Measurements from ENCODE around the gene FMN1. TPM values are rescaled to one million over a fixed set of nuclear protein-coding genes. Genes with fewer than 3 reads are reported as not detected.

FMN1 gene
- total RNA-seq, 1 donor from 2014 or later: 4.0 TPM

GRCh38 chr15:32918547-32918946 is 276.0 kb downstream of the FMN1 start:
- H3K4me3 Mint-ChIP-seq (ENCODE audit: unreplicated experiment): no peak overlapping the region
- H3K27me3 Mint-ChIP-seq (ENCODE audit: low read depth): no peaks in the 10 kb centered on the region
- H3K27ac Mint-ChIP-seq (ENCODE audit: unreplicated experiment): peak overlapping the region; percentile 78

GRCh38 chr15:32910839-32911238 is 283.7 kb downstream of the FMN1 start:
- no peaks in the 10 kb centered on the region for H3K27me3 Mint-ChIP-seq (ENCODE audit: low read depth)
- H3K36me3 Mint-ChIP-seq (ENCODE audit: low read depth): no peaks in the 10 kb centered on the region
- H3K4me3 Mint-ChIP-seq (ENCODE audit: unreplicated experiment): no peak overlapping the region
- TF ChIP-seq CTCF (IDR thresholded peaks at IDR 0.05): no peak
- H3K9me3 Mint-ChIP-seq (ENCODE audit: low read depth): no peaks in the 10 kb centered on the region
- H3K27ac Mint-ChIP-seq (ENCODE audit: unreplicated experiment): no peak overlapping the region
- no peak for DNase-seq (ENCODE audit: low spot score)
- peaks cover 27% of the 10 kb centered on the region for H3K4me1 Mint-ChIP-seq (ENCODE audit: low read depth)

More at GRCh38 chr15:32918547-32918946, 276.0 kb downstream of the FMN1 start:
- Mint-ChIP-seq H3K9me3 (ENCODE audit: low read depth) (no peaks in the 10 kb centered on the region), H3K4me1 (ENCODE audit: low read depth) (peaks cover 25% of the 10 kb centered on the region), H3K36me3 (ENCODE audit: low read depth) (no peaks in the 10 kb centered on the region)
- TF ChIP-seq CTCF (IDR thresholded peaks at IDR 0.05): no peak
- no peak for DNase-seq (ENCODE audit: low spot score)

- TF ChIP-seq CTCF (IDR thresholded peaks at IDR 0.05): no peak
- no peak overlapping the region for H3K4me3 Mint-ChIP-seq (ENCODE audit: unreplicated experiment)
- H3K4me1 Mint-ChIP-seq (ENCODE audit: low read depth): peaks cover 30% of the 10 kb centered on the region
- H3K27me3 Mint-ChIP-seq (ENCODE audit: low read depth): no peaks in the 10 kb centered on the region
- DNase-seq (ENCODE audit: low spot score): no peak
- H3K27ac Mint-ChIP-seq (ENCODE audit: unreplicated experiment): peak overlapping the region; percentile 75
- no peaks in the 10 kb centered on the region for H3K9me3 Mint-ChIP-seq (ENCODE audit: low read depth)
- no peaks in the 10 kb centered on the region for H3K36me3 Mint-ChIP-seq (ENCODE audit: low read depth)
Observed at GRCh38 chr15:32909431-32909830, 285.1 kb downstream of the FMN1 start.

GRCh38 chr15:32908872-32909271 is 285.6 kb downstream of the FMN1 start:
- DNase-seq (ENCODE audit: low spot score): no peak
- Mint-ChIP-seq H3K9me3 (ENCODE audit: low read depth) (no peaks in the 10 kb centered on the region), H3K27ac (ENCODE audit: unreplicated experiment) (peak overlapping the region; percentile 75), H3K4me1 (ENCODE audit: low read depth) (peaks cover 30% of the 10 kb centered on the region), H3K27me3 (ENCODE audit: low read depth) (no peaks in the 10 kb centered on the region), H3K4me3 (ENCODE audit: unreplicated experiment) (no peak overlapping the region), H3K36me3 (ENCODE audit: low read depth) (no peaks in the 10 kb centered on the region)
- TF ChIP-seq CTCF (IDR thresholded peaks at IDR 0.05): no peak

GRCh38 chr15:32908135-32908801 is 286.2 kb downstream of the FMN1 start:
- no peak for DNase-seq (ENCODE audit: low spot score)
- TF ChIP-seq CTCF (IDR thresholded peaks at IDR 0.05): no peak
- H3K4me3 Mint-ChIP-seq (ENCODE audit: unreplicated experiment): no peak overlapping the region
- peaks cover 30% of the 10 kb centered on the region for H3K4me1 Mint-ChIP-seq (ENCODE audit: low read depth)
- no peaks in the 10 kb centered on the region for H3K9me3 Mint-ChIP-seq (ENCODE audit: low read depth)
- H3K36me3 Mint-ChIP-seq (ENCODE audit: low read depth): no peaks in the 10 kb centered on the region
- H3K27me3 Mint-ChIP-seq (ENCODE audit: low read depth): no peaks in the 10 kb centered on the region
- peak overlapping the region; percentile 81 for H3K27ac Mint-ChIP-seq (ENCODE audit: unreplicated experiment)

All from chondrocyte (in vitro differentiated cells).